HEK293 (cell line): ENCODE data around the gene MLXIPL.
A peak's percentile ranks its signal among the peaks of the same experiment; 100 is the strongest.

Source experiments
- CTCF ChIA-PET: fragments of 350-600 bp; formaldehyde crosslinking; extraction: SDS; loops from one replicate; lab custom pipeline; 2021; ENCODE audit warnings: antibody characterized with exemption; lab: Yijun Ruan, JAX
- POLR2A ChIA-PET: fragments of 300-600 bp; formaldehyde crosslinking; extraction: SDS; loops from one replicate; lab custom pipeline; 2020; ENCODE audit warnings: antibody characterized with exemption, inconsistent platforms; lab: Yijun Ruan, JAX
- H3K27ac ChIP-seq: fragments of 200-500 bp; sonication (Bioruptor generic); 2 replicates; pipeline ENCODE4 v1.5.1; 2014; ENCODE audit warnings: low read depth, low read length, control low read depth, inconsistent platforms; ENCODE audit errors: extremely low read depth
- H3K36me3 ChIP-seq, 2 experiments: fragments of 200-500 bp in 1 of 2; sonication (Bioruptor generic) in 1 of 2; 1 replicate in 1 of 2; 2 replicates in 1 of 2; pipeline ENCODE4 v1.5.1; 2014 to 2017; ENCODE audit warnings: inconsistent platforms in 2 of 2, low read length in 2 of 2; ENCODE audit not compliant: control insufficient read depth in 2 of 2, insufficient read depth in 1 of 2
- H3K4me1 ChIP-seq: fragments of 200-500 bp; sonication (Bioruptor generic); 2 replicates; pipeline ENCODE4 v1.5.1; 2014; ENCODE audit warnings: mild to moderate bottlenecking, low read length, inconsistent platforms; ENCODE audit not compliant: control insufficient read depth, insufficient read depth
- H3K4me3 ChIP-seq: 2 replicates; pipeline ENCODE4 v1.5.1; 2011; ENCODE audit warnings: low read depth, mild to moderate bottlenecking, control low read depth, low read length, moderate library complexity
- H3K9me3 ChIP-seq: fragments of 200-500 bp; sonication (Bioruptor generic); 2 replicates; pipeline ENCODE4 v1.5.1; 2014; ENCODE audit warnings: low read depth, low read length, inconsistent platforms; ENCODE audit not compliant: control insufficient read depth, insufficient read depth
- FEZF1 ChIP-seq: fragments of 450-650 bp; formaldehyde crosslinking; IDR thresholded peaks from 2 replicates; pipeline ENCODE4 v1.5.1; 2016; ENCODE audit warnings: missing biosample characterization, missing genetic modification characterization
- GLIS2 ChIP-seq: fragments of 450-650 bp; formaldehyde crosslinking; IDR thresholded peaks from 2 replicates; pipeline ENCODE4 v1.5.1; 2016; ENCODE audit warnings: missing biosample characterization, missing genetic modification characterization
- PRDM1 ChIP-seq: fragments of 450-650 bp; formaldehyde crosslinking; IDR thresholded peaks from 2 replicates; pipeline ENCODE4; 2016; ENCODE audit warnings: missing biosample characterization, missing genetic modification characterization
- SCRT1 ChIP-seq: fragments of 450-650 bp; formaldehyde crosslinking; IDR thresholded peaks from 2 replicates; pipeline ENCODE4 v1.5.1; 2016; ENCODE audit warnings: missing biosample characterization, missing genetic modification characterization, borderline replicate concordance
- ZBTB8A ChIP-seq: fragments of 450-650 bp; formaldehyde crosslinking; IDR thresholded peaks from 2 replicates; pipeline ENCODE4 v1.5.1; 2016; ENCODE audit warnings: missing biosample characterization, missing genetic modification characterization
- ZNF211 ChIP-seq: fragments of 450-650 bp; formaldehyde crosslinking; IDR thresholded peaks from 2 replicates; pipeline ENCODE4 v1.5.1; 2016; ENCODE audit warnings: low read depth, missing biosample characterization, missing genetic modification characterization
- ZNF302 ChIP-seq: fragments of 450-650 bp; formaldehyde crosslinking; IDR thresholded peaks from 2 replicates; pipeline ENCODE4 v1.5.1; 2016; ENCODE audit warnings: missing biosample characterization, missing genetic modification characterization, low read depth
- ZNF433 ChIP-seq: fragments of 450-650 bp; formaldehyde crosslinking; IDR thresholded peaks from 2 replicates; pipeline ENCODE4 v1.5.1; 2016; ENCODE audit warnings: missing biosample characterization, missing genetic modification characterization, low read depth
- ZNF514 ChIP-seq: fragments of 450-650 bp; formaldehyde crosslinking; IDR thresholded peaks from 2 replicates; pipeline ENCODE4 v1.5.1; 2016; ENCODE audit warnings: missing biosample characterization, missing genetic modification characterization
- ZNF529 ChIP-seq: fragments of 450-650 bp; formaldehyde crosslinking; IDR thresholded peaks from 2 replicates; pipeline ENCODE4 v1.5.1; 2017; ENCODE audit warnings: missing genetic modification characterization, missing biosample characterization; ENCODE audit not compliant: insufficient replicate concordance
- ZNF548 ChIP-seq: fragments of 450-650 bp; formaldehyde crosslinking; IDR thresholded peaks from 2 replicates; pipeline ENCODE4 v1.5.1; 2016; ENCODE audit warnings: missing biosample characterization, missing genetic modification characterization
- TF ChIP-seq, protein P1 (sequence below): fragments of 450-650 bp; formaldehyde crosslinking; IDR thresholded peaks from 2 replicates; pipeline ENCODE4 v1.5.1; 2016; ENCODE audit warnings: missing biosample characterization, missing genetic modification characterization
- TF ChIP-seq, protein P2 (sequence below): fragments of 450-650 bp; formaldehyde crosslinking; IDR thresholded peaks from 2 replicates; pipeline ENCODE4 v1.5.1; 2017; ENCODE audit warnings: missing biosample characterization, missing genetic modification characterization
- TF ChIP-seq, protein P3 (sequence below): fragments of 450-650 bp; formaldehyde crosslinking; IDR thresholded peaks from 2 replicates; pipeline ENCODE4 v1.5.1; 2016; ENCODE audit warnings: missing biosample characterization, missing genetic modification characterization
- TF ChIP-seq, protein P4 (sequence below): fragments of 450-650 bp; formaldehyde crosslinking; IDR thresholded peaks from 2 replicates; pipeline ENCODE4 v1.5.1; 2016; ENCODE audit warnings: missing biosample characterization, missing genetic modification characterization
- TF ChIP-seq, protein P5 (sequence below): fragments of 450-650 bp; formaldehyde crosslinking; IDR thresholded peaks from 2 replicates; pipeline ENCODE4 v1.5.1; 2016; ENCODE audit warnings: missing biosample characterization, missing genetic modification characterization, low read depth
- TF ChIP-seq, protein P6 (sequence below): fragments of 450-650 bp; formaldehyde crosslinking; IDR thresholded peaks from 2 replicates; pipeline ENCODE4 v1.5.1; 2017; ENCODE audit warnings: missing biosample characterization, mild to moderate bottlenecking, missing genetic modification characterization, moderate library complexity

The MLXIPL gene

DNA sequence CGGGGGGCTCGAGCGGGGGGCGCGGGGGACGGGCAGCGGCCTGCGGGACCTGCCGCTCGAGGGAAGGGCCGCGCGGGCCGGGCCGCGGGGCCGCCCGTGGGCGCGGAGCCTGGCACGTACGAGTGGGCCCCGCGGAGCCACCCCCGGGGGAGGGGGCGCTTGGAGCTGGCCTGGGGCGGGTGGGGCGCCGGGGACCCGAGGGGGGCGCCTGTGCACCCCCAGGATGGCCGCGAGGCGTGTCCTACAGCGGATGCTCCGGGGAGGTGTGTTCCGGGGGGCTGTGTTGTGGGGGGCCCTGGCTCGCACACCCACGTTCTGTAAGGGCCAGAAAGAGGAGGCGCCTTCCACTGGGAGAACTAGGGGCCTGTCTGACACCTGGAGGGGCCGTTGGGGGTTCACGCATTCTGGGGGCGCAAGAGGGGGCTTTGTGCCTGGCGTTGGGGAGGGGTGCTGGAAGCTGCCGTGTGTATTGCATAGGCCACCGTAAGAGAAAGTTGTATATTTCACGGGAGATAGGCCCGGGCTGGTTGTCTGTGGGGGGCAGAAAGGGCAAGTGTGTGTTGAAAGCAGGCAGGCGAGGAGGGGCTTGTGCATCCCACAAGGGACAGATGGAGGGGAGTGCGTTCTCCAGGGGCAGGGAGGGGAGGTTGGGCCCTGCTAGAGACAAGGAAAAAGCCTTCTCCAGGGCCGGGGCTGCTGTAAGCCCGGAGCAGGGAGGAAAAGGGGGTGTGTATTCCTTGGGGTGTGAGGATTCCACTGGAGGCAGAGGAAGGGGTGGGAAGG, 44.0 kb upstream of the MLXIPL start (continued):
- TF ChIP-seq, protein P1, sequence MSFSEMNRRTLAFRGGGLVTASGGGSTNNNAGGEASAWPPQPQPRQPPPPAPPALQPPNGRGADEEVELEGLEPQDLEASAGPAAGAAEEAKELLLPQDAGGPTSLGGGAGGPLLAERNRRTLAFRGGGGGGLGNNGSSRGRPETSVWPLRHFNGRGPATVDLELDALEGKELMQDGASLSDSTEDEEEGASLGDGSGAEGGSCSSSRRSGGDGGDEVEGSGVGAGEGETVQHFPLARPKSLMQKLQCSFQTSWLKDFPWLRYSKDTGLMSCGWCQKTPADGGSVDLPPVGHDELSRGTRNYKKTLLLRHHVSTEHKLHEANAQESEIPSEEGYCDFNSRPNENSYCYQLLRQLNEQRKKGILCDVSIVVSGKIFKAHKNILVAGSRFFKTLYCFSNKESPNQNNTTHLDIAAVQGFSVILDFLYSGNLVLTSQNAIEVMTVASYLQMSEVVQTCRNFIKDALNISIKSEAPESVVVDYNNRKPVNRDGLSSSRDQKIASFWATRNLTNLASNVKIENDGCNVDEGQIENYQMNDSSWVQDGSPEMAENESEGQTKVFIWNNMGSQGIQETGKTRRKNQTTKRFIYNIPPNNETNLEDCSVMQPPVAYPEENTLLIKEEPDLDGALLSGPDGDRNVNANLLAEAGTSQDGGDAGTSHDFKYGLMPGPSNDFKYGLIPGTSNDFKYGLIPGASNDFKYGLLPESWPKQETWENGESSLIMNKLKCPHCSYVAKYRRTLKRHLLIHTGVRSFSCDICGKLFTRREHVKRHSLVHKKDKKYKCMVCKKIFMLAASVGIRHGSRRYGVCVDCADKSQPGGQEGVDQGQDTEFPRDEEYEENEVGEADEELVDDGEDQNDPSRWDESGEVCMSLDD: peak; percentile 75
- TF ChIP-seq, protein P2, sequence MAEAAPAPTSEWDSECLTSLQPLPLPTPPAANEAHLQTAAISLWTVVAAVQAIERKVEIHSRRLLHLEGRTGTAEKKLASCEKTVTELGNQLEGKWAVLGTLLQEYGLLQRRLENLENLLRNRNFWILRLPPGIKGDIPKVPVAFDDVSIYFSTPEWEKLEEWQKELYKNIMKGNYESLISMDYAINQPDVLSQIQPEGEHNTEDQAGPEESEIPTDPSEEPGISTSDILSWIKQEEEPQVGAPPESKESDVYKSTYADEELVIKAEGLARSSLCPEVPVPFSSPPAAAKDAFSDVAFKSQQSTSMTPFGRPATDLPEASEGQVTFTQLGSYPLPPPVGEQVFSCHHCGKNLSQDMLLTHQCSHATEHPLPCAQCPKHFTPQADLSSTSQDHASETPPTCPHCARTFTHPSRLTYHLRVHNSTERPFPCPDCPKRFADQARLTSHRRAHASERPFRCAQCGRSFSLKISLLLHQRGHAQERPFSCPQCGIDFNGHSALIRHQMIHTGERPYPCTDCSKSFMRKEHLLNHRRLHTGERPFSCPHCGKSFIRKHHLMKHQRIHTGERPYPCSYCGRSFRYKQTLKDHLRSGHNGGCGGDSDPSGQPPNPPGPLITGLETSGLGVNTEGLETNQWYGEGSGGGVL (tag by site-specific recombination): no peak; the same call in 1 of the 2 replicates
- TF ChIP-seq ZBTB8A (tag by site-specific recombination): peak; percentile 54
- no peak for TF ChIP-seq ZNF211 (tag by site-specific recombination)
- no peak for TF ChIP-seq ZNF548
- TF ChIP-seq GLIS2 (tag by site-specific recombination): peak; percentile 84

DNA sequence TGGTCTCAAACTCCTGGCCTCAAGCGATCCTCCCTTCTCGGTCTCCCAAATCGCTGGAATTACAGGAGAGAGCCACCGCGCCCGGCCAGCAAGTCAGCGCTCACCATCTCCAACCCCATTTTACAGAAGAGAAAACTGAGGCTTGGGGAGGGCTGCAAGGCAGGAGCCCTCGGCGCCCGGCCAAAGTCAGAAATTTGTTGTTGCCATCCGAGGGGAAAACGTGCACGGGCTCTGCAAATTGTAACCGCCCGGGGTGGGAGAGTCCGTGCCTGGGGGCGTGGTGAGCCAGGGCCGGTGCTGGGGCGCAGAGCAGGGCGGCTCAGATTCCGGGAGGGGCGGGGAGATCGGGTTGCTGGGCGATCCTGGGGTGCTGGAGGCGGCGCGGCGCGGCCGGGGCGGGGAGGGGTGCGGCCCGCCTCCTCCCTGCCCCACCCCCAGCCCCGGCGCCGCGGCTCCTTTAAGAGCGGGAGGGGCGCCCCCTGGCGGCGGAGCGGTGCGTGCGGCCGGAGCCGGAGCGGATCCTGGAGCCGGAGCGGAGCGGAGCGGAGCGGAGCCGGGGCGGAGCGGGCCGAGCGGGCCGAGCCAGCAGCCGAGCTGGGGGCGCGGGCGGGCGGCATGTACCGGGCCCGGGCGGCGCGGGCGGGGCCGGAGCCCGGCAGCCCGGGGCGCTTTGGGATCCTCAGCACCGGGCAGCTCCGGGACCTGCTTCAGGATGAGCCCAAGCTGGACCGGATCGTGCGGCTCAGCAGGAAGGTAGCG, 43.2 kb upstream of the MLXIPL start, which contains the start of gene VPS37D:
Gene VPS37D, plus strand, starts transcription at position 488 of the 759 bp plus-strand sequence. Its CDS starts 128 bp downstream, at position 616.
- Histone ChIP-seq H3K4me1 (no peaks in the 10 kb centered on the region; the same call in 1 of the 2 replicates), H3K9me3 (no peaks in the 10 kb centered on the region), H3K36me3 (peaks cover 0 to 8% of the 10 kb centered on the region in 2 experiments; a peak in 1 of 3 replicates), H3K27ac (peak within 1 kb of the TSS; percentile 58; the same call in 1 of the 2 replicates), H3K4me3 (peak within 1 kb of the TSS; percentile 58)
- POLR2A ChIA-PET: interaction anchor here (0.6 to 0.7 kb wide), 3 partner anchors 8 to 119 kb away, joined by 3 to 4 read pairs (median 4); partner anchors contain the start of gene ABHD11
- CTCF ChIA-PET: interaction anchor here (0.5 to 3.3 kb wide), 15 partner anchors 9 to 64 kb away, joined by 3 to 29 read pairs (median 4); partner anchors contain the start of gene STX1A
- TF ChIP-seq ZNF529 (tag by site-specific recombination) (no peak), ZNF433 (tag by site-specific recombination) (no peak), ZNF302 (tag by site-specific recombination) (no peak), FEZF1 (no peak), SCRT1 (tag by site-specific recombination) (no peak), ZNF514 (tag by site-specific recombination) (no peak), PRDM1 (tag by site-specific recombination) (no peak)
- TF ChIP-seq, protein P3, sequence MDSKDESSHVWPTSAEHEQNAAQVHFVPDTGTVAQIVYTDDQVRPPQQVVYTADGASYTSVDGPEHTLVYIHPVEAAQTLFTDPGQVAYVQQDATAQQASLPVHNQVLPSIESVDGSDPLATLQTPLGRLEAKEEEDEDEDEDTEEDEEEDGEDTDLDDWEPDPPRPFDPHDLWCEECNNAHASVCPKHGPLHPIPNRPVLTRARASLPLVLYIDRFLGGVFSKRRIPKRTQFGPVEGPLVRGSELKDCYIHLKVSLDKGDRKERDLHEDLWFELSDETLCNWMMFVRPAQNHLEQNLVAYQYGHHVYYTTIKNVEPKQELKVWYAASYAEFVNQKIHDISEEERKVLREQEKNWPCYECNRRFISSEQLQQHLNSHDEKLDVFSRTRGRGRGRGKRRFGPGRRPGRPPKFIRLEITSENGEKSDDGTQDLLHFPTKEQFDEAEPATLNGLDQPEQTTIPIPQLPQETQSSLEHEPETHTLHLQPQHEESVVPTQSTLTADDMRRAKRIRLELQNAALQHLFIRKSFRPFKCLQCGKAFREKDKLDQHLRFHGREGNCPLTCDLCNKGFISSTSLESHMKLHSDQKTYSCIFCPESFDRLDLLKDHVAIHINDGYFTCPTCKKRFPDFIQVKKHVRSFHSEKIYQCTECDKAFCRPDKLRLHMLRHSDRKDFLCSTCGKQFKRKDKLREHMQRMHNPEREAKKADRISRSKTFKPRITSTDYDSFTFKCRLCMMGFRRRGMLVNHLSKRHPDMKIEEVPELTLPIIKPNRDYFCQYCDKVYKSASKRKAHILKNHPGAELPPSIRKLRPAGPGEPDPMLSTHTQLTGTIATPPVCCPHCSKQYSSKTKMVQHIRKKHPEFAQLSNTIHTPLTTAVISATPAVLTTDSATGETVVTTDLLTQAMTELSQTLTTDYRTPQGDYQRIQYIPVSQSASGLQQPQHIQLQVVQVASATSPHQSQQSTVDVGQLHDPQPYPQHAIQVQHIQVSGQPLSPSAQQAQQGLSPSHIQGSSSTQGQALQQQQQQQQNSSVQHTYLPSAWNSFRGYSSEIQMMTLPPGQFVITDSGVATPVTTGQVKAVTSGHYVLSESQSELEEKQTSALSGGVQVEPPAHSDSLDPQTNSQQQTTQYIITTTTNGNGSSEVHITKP: peak; percentile 47; the same call in 1 of the 2 replicates
- TF ChIP-seq, protein P4, sequence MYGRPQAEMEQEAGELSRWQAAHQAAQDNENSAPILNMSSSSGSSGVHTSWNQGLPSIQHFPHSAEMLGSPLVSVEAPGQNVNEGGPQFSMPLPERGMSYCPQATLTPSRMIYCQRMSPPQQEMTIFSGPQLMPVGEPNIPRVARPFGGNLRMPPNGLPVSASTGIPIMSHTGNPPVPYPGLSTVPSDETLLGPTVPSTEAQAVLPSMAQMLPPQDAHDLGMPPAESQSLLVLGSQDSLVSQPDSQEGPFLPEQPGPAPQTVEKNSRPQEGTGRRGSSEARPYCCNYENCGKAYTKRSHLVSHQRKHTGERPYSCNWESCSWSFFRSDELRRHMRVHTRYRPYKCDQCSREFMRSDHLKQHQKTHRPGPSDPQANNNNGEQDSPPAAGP: no peak
- TF ChIP-seq, protein P5, sequence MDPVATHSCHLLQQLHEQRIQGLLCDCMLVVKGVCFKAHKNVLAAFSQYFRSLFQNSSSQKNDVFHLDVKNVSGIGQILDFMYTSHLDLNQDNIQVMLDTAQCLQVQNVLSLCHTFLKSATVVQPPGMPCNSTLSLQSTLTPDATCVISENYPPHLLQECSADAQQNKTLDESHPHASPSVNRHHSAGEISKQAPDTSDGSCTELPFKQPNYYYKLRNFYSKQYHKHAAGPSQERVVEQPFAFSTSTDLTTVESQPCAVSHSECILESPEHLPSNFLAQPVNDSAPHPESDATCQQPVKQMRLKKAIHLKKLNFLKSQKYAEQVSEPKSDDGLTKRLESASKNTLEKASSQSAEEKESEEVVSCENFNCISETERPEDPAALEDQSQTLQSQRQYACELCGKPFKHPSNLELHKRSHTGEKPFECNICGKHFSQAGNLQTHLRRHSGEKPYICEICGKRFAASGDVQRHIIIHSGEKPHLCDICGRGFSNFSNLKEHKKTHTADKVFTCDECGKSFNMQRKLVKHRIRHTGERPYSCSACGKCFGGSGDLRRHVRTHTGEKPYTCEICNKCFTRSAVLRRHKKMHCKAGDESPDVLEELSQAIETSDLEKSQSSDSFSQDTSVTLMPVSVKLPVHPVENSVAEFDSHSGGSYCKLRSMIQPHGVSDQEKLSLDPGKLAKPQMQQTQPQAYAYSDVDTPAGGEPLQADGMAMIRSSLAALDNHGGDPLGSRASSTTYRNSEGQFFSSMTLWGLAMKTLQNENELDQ (tag by site-specific recombination): no peak
- TF ChIP-seq, protein P6, sequence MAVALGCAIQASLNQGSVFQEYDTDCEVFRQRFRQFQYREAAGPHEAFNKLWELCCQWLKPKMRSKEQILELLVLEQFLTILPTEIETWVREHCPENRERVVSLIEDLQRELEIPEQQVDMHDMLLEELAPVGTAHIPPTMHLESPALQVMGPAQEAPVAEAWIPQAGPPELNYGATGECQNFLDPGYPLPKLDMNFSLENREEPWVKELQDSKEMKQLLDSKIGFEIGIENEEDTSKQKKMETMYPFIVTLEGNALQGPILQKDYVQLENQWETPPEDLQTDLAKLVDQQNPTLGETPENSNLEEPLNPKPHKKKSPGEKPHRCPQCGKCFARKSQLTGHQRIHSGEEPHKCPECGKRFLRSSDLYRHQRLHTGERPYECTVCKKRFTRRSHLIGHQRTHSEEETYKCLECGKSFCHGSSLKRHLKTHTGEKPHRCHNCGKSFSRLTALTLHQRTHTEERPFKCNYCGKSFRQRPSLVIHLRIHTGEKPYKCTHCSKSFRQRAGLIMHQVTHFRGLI (tag by site-specific recombination): no peak
